ENCODE data around the gene KYAT1. TPM values are rescaled to one million over a fixed set of nuclear protein-coding genes. Genes with fewer than 3 reads are reported as not detected.

KYAT1 gene
- total RNA-seq, 1 experiment from 2014 or later, result 34.1 TPM

DNA sequence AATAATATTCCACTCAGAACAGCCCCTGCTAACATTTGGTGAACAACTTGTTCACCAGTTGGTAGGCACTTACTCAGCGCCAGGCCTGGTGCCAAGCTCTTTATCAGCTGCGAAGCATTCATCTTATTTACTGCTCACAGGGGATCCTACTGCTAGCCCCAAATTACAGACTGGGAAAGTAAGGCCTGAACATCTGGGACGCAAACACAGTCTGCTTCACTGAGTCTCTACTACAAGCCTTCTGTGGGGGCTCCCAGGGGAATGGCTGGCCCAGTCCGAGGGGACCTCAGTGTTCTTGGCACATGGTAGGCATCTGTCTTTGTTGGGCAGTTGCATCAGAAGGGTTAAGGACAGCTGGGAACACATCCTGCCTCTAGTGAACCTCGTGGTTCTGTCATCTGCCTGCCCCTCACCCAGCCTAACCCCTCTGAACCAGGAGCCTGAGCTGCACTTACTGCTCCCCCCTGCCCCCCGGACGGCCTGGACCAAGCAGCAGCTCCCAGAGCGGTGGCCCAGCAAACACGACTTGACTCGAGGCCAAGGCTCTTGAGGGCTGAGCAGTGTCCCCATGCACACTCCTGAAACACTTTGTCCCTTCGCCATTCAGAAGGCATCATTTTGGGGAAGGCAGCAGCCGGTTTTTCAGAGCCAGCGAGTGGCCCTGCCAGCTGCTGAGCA is 38.8 kb upstream of the KYAT1 start, which contains the start of gene PHYHD1 (continued):
- TF ChIP-seq CBFB (CRISPR knock-in tag; IDR thresholded peaks at IDR 0.05; ENCODE audit: low read depth) (no peak), ELF4 (CRISPR knock-in tag; IDR thresholded peaks at IDR 0.05; ENCODE audit: low read depth) (no peak)
- TF ChIP-seq, protein P1, sequence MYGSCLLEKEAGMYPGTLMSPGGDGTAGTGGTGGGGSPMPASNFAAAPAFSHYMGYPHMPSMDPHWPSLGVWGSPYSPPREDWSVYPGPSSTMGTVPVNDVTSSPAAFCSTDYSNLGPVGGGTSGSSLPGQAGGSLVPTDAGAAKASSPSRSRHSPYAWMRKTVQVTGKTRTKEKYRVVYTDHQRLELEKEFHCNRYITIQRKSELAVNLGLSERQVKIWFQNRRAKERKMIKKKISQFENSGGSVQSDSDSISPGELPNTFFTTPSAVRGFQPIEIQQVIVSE (CRISPR knock-in tag; IDR thresholded peaks at IDR 0.05; ENCODE audit: borderline replicate concordance), result no peak

DNA sequence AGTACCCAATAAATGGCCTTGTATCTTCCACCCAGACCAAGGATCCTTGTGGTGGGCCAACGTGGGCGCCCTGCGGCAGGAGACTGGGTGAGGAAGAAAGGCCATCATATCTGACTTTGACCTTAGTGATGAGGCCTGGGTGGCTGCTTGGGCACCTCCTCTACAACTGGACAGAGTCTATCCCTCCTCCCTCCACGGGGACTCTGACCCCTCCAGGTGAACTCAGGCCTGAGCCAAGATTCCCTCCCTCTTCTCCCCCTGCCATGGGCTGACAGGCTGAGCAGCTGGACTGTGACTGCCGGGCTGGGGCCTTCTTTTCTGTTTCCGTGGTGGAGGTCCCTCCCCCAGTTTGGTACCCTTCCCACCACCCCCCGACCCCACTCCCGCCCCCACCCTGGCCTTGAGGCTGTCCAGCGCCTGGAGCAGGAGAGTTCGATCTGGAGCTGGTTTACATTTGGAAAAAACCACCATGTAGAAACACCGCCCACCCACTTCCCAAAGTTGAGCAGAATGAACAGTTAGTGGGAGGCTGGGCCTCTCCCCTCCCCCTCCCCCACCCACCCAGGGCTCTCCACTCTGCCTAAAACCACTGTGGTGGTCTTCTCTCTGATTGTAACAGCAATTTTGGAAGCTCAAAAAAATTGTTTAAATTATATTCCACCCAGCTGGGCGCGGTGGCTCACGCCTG is 37.8 kb upstream of the KYAT1 start:
- CTCF ChIA-PET, result interaction anchor here (1.2 kb wide), 1 partner anchor 40 kb away, joined by 3 read pairs; no protein-coding TSS in a partner anchor
- H3K9me3 Mint-ChIP-seq, result no peaks in the 10 kb centered on the region
- H3K4me1 Mint-ChIP-seq, result peaks cover 12% of the 10 kb centered on the region
- peaks cover 24% of the 10 kb centered on the region for H3K36me3 Mint-ChIP-seq
- H3K4me3 Mint-ChIP-seq, result no peak overlapping the region
- DNase-seq (ENCODE audit: low spot score), result no peak
- ATAC-seq, result no peak
- H3K27ac Mint-ChIP-seq, result no peak overlapping the region
- H3K27me3 Mint-ChIP-seq (ENCODE audit: low read depth), result no peaks in the 10 kb centered on the region
- POLR2A ChIA-PET, result no interaction called here
- TF ChIP-seq, protein P2, sequence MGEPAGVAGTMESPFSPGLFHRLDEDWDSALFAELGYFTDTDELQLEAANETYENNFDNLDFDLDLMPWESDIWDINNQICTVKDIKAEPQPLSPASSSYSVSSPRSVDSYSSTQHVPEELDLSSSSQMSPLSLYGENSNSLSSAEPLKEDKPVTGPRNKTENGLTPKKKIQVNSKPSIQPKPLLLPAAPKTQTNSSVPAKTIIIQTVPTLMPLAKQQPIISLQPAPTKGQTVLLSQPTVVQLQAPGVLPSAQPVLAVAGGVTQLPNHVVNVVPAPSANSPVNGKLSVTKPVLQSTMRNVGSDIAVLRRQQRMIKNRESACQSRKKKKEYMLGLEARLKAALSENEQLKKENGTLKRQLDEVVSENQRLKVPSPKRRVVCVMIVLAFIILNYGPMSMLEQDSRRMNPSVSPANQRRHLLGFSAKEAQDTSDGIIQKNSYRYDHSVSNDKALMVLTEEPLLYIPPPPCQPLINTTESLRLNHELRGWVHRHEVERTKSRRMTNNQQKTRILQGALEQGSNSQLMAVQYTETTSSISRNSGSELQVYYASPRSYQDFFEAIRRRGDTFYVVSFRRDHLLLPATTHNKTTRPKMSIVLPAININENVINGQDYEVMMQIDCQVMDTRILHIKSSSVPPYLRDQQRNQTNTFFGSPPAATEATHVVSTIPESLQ (CRISPR knock-in tag; IDR thresholded peaks at IDR 0.05), result no peak
- TF ChIP-seq ATF1 (CRISPR knock-in tag; IDR thresholded peaks at IDR 0.05), result no peak
- no peak for TF ChIP-seq JAZF1 (CRISPR knock-in tag; IDR thresholded peaks at IDR 0.05)
- no peak for TF ChIP-seq GABPB1 (CRISPR knock-in tag; IDR thresholded peaks at IDR 0.05)
- TF ChIP-seq ZNF263 (CRISPR knock-in tag; IDR thresholded peaks at IDR 0.05; ENCODE audit: low read depth), result no peak
- TF ChIP-seq, protein P3, sequence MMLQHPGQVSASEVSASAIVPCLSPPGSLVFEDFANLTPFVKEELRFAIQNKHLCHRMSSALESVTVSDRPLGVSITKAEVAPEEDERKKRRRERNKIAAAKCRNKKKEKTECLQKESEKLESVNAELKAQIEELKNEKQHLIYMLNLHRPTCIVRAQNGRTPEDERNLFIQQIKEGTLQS (CRISPR knock-in tag; conservative IDR thresholded peaks at IDR 0.05), result no peak

DNA sequence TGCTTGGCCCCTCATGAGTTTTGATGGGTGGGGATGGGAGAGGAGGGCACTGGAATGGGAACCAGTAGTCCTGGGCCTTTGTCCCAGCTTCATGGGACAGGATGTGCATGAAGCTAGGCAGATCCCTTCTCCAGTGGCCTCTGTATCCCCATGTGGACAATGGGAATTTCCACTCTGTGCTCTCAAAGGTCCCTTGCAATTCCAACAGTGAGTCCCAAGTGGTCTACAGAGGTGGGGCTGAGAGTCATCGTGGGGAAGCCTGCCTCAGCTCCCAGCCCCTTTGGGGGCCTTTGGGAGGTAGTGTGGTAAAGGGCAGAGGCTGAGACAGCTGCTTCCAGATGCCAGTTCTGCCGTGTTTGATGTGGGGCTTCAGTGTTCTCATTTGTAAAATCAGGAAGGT is 37.2 kb upstream of the KYAT1 start:
- ChIA-PET POLR2A (no interaction called here), CTCF (no interaction called here)
- ATAC-seq, result no peak
- Mint-ChIP-seq H3K27me3 (ENCODE audit: low read depth) (no peaks in the 10 kb centered on the region), H3K27ac (no peak overlapping the region), H3K4me3 (no peak overlapping the region), H3K36me3 (peaks cover 24% of the 10 kb centered on the region), H3K9me3 (no peaks in the 10 kb centered on the region), H3K4me1 (peaks cover 12% of the 10 kb centered on the region)
- DNase-seq (ENCODE audit: low spot score), result no peak
- TF ChIP-seq, protein P4, sequence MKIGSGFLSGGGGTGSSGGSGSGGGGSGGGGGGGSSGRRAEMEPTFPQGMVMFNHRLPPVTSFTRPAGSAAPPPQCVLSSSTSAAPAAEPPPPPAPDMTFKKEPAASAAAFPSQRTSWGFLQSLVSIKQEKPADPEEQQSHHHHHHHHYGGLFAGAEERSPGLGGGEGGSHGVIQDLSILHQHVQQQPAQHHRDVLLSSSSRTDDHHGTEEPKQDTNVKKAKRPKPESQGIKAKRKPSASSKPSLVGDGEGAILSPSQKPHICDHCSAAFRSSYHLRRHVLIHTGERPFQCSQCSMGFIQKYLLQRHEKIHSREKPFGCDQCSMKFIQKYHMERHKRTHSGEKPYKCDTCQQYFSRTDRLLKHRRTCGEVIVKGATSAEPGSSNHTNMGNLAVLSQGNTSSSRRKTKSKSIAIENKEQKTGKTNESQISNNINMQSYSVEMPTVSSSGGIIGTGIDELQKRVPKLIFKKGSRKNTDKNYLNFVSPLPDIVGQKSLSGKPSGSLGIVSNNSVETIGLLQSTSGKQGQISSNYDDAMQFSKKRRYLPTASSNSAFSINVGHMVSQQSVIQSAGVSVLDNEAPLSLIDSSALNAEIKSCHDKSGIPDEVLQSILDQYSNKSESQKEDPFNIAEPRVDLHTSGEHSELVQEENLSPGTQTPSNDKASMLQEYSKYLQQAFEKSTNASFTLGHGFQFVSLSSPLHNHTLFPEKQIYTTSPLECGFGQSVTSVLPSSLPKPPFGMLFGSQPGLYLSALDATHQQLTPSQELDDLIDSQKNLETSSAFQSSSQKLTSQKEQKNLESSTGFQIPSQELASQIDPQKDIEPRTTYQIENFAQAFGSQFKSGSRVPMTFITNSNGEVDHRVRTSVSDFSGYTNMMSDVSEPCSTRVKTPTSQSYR (CRISPR knock-in tag; IDR thresholded peaks at IDR 0.05), result no peak
- TF ChIP-seq, protein P5, sequence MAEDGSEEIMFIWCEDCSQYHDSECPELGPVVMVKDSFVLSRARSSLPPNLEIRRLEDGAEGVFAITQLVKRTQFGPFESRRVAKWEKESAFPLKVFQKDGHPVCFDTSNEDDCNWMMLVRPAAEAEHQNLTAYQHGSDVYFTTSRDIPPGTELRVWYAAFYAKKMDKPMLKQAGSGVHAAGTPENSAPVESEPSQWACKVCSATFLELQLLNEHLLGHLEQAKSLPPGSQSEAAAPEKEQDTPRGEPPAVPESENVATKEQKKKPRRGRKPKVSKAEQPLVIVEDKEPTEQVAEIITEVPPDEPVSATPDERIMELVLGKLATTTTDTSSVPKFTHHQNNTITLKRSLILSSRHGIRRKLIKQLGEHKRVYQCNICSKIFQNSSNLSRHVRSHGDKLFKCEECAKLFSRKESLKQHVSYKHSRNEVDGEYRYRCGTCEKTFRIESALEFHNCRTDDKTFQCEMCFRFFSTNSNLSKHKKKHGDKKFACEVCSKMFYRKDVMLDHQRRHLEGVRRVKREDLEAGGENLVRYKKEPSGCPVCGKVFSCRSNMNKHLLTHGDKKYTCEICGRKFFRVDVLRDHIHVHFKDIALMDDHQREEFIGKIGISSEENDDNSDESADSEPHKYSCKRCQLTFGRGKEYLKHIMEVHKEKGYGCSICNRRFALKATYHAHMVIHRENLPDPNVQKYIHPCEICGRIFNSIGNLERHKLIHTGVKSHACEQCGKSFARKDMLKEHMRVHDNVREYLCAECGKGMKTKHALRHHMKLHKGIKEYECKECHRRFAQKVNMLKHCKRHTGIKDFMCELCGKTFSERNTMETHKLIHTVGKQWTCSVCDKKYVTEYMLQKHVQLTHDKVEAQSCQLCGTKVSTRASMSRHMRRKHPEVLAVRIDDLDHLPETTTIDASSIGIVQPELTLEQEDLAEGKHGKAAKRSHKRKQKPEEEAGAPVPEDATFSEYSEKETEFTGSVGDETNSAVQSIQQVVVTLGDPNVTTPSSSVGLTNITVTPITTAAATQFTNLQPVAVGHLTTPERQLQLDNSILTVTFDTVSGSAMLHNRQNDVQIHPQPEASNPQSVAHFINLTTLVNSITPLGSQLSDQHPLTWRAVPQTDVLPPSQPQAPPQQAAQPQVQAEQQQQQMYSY (CRISPR knock-in tag; IDR thresholded peaks at IDR 0.05), result no peak
- TF ChIP-seq, protein P6, sequence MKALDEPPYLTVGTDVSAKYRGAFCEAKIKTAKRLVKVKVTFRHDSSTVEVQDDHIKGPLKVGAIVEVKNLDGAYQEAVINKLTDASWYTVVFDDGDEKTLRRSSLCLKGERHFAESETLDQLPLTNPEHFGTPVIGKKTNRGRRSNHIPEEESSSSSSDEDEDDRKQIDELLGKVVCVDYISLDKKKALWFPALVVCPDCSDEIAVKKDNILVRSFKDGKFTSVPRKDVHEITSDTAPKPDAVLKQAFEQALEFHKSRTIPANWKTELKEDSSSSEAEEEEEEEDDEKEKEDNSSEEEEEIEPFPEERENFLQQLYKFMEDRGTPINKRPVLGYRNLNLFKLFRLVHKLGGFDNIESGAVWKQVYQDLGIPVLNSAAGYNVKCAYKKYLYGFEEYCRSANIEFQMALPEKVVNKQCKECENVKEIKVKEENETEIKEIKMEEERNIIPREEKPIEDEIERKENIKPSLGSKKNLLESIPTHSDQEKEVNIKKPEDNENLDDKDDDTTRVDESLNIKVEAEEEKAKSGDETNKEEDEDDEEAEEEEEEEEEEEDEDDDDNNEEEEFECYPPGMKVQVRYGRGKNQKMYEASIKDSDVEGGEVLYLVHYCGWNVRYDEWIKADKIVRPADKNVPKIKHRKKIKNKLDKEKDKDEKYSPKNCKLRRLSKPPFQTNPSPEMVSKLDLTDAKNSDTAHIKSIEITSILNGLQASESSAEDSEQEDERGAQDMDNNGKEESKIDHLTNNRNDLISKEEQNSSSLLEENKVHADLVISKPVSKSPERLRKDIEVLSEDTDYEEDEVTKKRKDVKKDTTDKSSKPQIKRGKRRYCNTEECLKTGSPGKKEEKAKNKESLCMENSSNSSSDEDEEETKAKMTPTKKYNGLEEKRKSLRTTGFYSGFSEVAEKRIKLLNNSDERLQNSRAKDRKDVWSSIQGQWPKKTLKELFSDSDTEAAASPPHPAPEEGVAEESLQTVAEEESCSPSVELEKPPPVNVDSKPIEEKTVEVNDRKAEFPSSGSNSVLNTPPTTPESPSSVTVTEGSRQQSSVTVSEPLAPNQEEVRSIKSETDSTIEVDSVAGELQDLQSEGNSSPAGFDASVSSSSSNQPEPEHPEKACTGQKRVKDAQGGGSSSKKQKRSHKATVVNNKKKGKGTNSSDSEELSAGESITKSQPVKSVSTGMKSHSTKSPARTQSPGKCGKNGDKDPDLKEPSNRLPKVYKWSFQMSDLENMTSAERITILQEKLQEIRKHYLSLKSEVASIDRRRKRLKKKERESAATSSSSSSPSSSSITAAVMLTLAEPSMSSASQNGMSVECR (CRISPR knock-in tag; IDR thresholded peaks at IDR 0.05; ENCODE audit: borderline replicate concordance), result no peak
- TF ChIP-seq ELF4 (CRISPR knock-in tag; IDR thresholded peaks at IDR 0.05; ENCODE audit: low read depth), result no peak
- no peak for TF ChIP-seq FOXP1 (CRISPR knock-in tag; IDR thresholded peaks at IDR 0.05; ENCODE audit: borderline replicate concordance)
- no peak for TF ChIP-seq ZNF671 (CRISPR knock-in tag; IDR thresholded peaks at IDR 0.05)
- no peak for TF ChIP-seq NR1H2 (CRISPR knock-in tag; IDR thresholded peaks at IDR 0.05)
